Astrocyte (in vitro differentiated cells and primary cell): ENCODE results near the gene PICALM. TPM values are rescaled to one million over a fixed set of nuclear protein-coding genes. Genes with fewer than 3 reads are reported as not detected.

ENCODE experiments used
- DNase-seq: peaks from one replicate; pipeline ENCODE4 v3.0.0-alpha.2; 2010; ENCODE audit warnings: low read depth
- FAIRE-seq: peaks from 2 replicates; lab custom pipeline; 2011; peaks lifted over from hg19 to GRCh38; lab: Jason Lieb, UNC
- H2AFZ ChIP-seq: 2 replicates; pipeline ENCODE4 v1.6.0; 2012; ENCODE audit warnings: low read depth, low read length, inconsistent platforms
- H3K27ac ChIP-seq: 2 replicates; pipeline ENCODE4 v1.5.1; 2011; ENCODE audit warnings: low read depth, low read length, inconsistent platforms
- H3K27me3 ChIP-seq: 2 replicates; pipeline ENCODE4 v1.6.0; 2011; ENCODE audit warnings: low read length, inconsistent platforms; ENCODE audit not compliant: insufficient read depth
- H3K36me3 ChIP-seq: 2 replicates; pipeline ENCODE4 v1.5.1; 2011; ENCODE audit warnings: low read length, inconsistent platforms; ENCODE audit not compliant: insufficient read depth
- H3K4me1 ChIP-seq: 2 replicates; pipeline ENCODE4 v1.5.1; 2011; ENCODE audit warnings: low read length, inconsistent platforms; ENCODE audit not compliant: insufficient read depth
- H3K4me2 ChIP-seq: 2 replicates; pipeline ENCODE4 v1.6.0; 2012; ENCODE audit warnings: low read length, inconsistent platforms
- H3K4me3 ChIP-seq: 2 replicates; pipeline ENCODE4 v1.5.1; 2011; ENCODE audit warnings: low read depth, mild to moderate bottlenecking, low read length, inconsistent platforms; ENCODE audit not compliant: insufficient read depth
- H3K79me2 ChIP-seq: 2 replicates; pipeline ENCODE4 v1.6.0; 2012; ENCODE audit warnings: mild to moderate bottlenecking, low read length, inconsistent platforms; ENCODE audit not compliant: insufficient read depth
- H3K9ac ChIP-seq: 2 replicates; pipeline ENCODE4 v1.6.0; 2012; ENCODE audit warnings: mild to moderate bottlenecking, low read length, inconsistent platforms
- H3K9me3 ChIP-seq: 2 replicates; pipeline ENCODE4 v1.5.1; 2012; ENCODE audit warnings: low read depth, mild to moderate bottlenecking, low read length, inconsistent platforms; ENCODE audit not compliant: insufficient read depth
- H4K20me1 ChIP-seq: 2 replicates; pipeline ENCODE4 v1.6.0; 2012; ENCODE audit warnings: low read length, inconsistent platforms; ENCODE audit not compliant: insufficient read depth
- H3K27ac Mint-ChIP-seq: one replicate; pipeline ENCODE4 v1.8.0; 2021; ENCODE audit warnings: mild to moderate bottlenecking, mixed read lengths; ENCODE audit not compliant: unreplicated experiment
- H3K27me3 Mint-ChIP-seq: one replicate; pipeline ENCODE4 v1.8.0; 2021; ENCODE audit warnings: low read depth, mixed read lengths; ENCODE audit not compliant: unreplicated experiment
- H3K36me3 Mint-ChIP-seq: one replicate; pipeline ENCODE4 v1.8.0; 2021; ENCODE audit warnings: low read depth, mixed read lengths; ENCODE audit not compliant: unreplicated experiment
- H3K4me1 Mint-ChIP-seq: one replicate; pipeline ENCODE4 v1.8.0; 2021; ENCODE audit warnings: low read depth, mixed read lengths; ENCODE audit not compliant: unreplicated experiment
- H3K4me3 Mint-ChIP-seq: one replicate; pipeline ENCODE4 v1.8.0; 2021; ENCODE audit warnings: mild to moderate bottlenecking, moderate library complexity, mixed read lengths; ENCODE audit not compliant: unreplicated experiment
- H3K9me3 Mint-ChIP-seq: one replicate; pipeline ENCODE4 v1.8.0; 2021; ENCODE audit warnings: mild to moderate bottlenecking, mixed read lengths; ENCODE audit not compliant: unreplicated experiment
- EZH2 ChIP-seq: IDR thresholded peaks from 2 replicates; pipeline ENCODE4 v1.6.1; 2012; ENCODE audit warnings: mild to moderate bottlenecking, low read length, inconsistent platforms; ENCODE audit not compliant: insufficient read depth
- total RNA-seq: library from RNA; stranded (reverse); gene quantifications from 2 replicates; pipeline ENCODE4 v1.2.1, GENCODE V29; 2021
- TF ChIP-seq, protein P1 (sequence below): IDR thresholded peaks from 2 replicates; pipeline ENCODE4 v1.5.1; 2011; ENCODE audit warnings: low read depth, mild to moderate bottlenecking, inconsistent platforms, low read length, moderate library complexity; ENCODE audit not compliant: insufficient read depth

Gene PICALM
- total RNA-seq, 1 donor from 2014 or later = 260 TPM

DNA sequence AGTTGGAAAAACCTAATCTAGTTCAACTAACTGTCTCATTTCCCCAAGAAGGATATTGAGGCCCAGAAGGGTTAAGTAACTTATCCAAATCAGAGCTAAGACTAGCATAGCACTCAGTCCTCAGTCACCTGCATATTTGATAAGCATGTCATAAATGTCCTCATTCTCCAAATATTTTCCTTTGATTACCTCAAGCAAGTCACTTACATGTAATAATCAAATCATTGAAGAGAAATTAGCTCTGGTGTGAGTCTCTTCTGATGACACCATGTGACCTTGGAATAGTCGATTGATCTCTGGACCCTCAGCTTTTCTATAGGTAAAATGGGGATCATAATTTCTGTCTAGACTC lies 48.8 kb upstream of the PICALM start:
- H3K4me1 ChIP-seq = peaks cover 23% of the 10 kb centered on the region
- H3K4me2 ChIP-seq = no peak overlapping the region
- no peak overlapping the region for H3K27ac ChIP-seq
- no peaks in the 10 kb centered on the region for H3K27me3 Mint-ChIP-seq
- no peaks in the 10 kb centered on the region for H3K27me3 ChIP-seq
- H3K4me3 Mint-ChIP-seq = no peak overlapping the region
- peak; percentile 41 for DNase-seq
- no peak for TF ChIP-seq EZH2
- TF ChIP-seq, protein P1, sequence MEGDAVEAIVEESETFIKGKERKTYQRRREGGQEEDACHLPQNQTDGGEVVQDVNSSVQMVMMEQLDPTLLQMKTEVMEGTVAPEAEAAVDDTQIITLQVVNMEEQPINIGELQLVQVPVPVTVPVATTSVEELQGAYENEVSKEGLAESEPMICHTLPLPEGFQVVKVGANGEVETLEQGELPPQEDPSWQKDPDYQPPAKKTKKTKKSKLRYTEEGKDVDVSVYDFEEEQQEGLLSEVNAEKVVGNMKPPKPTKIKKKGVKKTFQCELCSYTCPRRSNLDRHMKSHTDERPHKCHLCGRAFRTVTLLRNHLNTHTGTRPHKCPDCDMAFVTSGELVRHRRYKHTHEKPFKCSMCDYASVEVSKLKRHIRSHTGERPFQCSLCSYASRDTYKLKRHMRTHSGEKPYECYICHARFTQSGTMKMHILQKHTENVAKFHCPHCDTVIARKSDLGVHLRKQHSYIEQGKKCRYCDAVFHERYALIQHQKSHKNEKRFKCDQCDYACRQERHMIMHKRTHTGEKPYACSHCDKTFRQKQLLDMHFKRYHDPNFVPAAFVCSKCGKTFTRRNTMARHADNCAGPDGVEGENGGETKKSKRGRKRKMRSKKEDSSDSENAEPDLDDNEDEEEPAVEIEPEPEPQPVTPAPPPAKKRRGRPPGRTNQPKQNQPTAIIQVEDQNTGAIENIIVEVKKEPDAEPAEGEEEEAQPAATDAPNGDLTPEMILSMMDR = no peak
- H3K4me3 ChIP-seq = no peak overlapping the region
- no peak overlapping the region for H3K9ac ChIP-seq
- no peaks in the 10 kb centered on the region for H3K79me2 ChIP-seq
- H4K20me1 ChIP-seq = no peaks in the 10 kb centered on the region
- H3K4me1 Mint-ChIP-seq = peaks cover 23% of the 10 kb centered on the region
- H3K27ac Mint-ChIP-seq = no peak overlapping the region
- no peak overlapping the region for H2AFZ ChIP-seq
- no peaks in the 10 kb centered on the region for H3K36me3 ChIP-seq
- no peak for FAIRE-seq
- no peaks in the 10 kb centered on the region for H3K9me3 ChIP-seq
- peaks cover 1% of the 10 kb centered on the region for H3K9me3 Mint-ChIP-seq
- H3K36me3 Mint-ChIP-seq = no peaks in the 10 kb centered on the region

DNA sequence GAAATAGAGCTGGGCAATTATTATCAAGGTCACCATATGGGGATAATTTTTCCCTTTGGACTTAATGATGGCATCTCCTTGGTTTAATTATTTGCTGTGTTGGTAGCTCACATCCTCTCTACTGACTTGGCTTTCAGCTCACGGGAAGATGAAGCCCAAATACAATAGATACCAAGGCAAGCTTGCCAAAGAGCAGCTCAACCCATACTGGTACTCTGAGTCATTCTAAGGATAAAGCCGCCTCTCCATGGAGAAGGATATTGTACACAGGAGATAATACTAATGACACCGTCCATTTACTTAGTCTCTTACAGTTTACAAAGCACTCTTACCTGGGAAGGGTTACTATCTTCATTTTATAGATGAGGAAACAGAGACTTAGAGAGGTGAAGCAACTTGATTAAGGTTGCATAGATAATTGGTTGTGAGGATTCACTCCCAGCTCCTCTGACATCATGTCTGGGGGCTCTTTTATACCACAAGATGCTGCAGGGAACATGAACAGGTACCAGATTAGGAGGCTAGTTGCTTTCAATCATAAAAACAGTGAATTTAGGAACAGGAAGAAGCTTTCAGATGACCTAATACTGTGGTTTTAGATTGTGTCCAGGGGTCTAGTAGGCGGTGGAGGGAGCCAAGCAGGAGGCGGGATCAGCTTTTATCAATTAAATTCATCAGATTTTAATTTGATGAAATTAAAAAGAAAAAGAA lies 48.3 kb upstream of the PICALM start:
- Mint-ChIP-seq H3K27ac (peak overlapping the region; percentile 1), H3K36me3 (no peaks in the 10 kb centered on the region), H3K4me3 (peak overlapping the region; percentile 9), H3K9me3 (peaks cover 3% of the 10 kb centered on the region), H3K27me3 (no peaks in the 10 kb centered on the region), H3K4me1 (peaks cover 23% of the 10 kb centered on the region)
- H3K36me3 ChIP-seq = no peaks in the 10 kb centered on the region
- no peak for FAIRE-seq
- H3K9ac ChIP-seq = peak overlapping the region; percentile 22
- H3K27ac ChIP-seq = peak overlapping the region; percentile 84
- H3K9me3 ChIP-seq = no peaks in the 10 kb centered on the region
- H2AFZ ChIP-seq = no peak overlapping the region
- H3K27me3 ChIP-seq = no peaks in the 10 kb centered on the region
- peak overlapping the region; percentile 4 for H3K4me3 ChIP-seq
- peaks cover 23% of the 10 kb centered on the region for H3K4me1 ChIP-seq
- H4K20me1 ChIP-seq = no peaks in the 10 kb centered on the region
- no peak for TF ChIP-seq EZH2
- TF ChIP-seq, protein P1 = no peak
- no peaks in the 10 kb centered on the region for H3K79me2 ChIP-seq
- peak overlapping the region; percentile 77 for H3K4me2 ChIP-seq
- DNase-seq = peak; percentile 73

DNA sequence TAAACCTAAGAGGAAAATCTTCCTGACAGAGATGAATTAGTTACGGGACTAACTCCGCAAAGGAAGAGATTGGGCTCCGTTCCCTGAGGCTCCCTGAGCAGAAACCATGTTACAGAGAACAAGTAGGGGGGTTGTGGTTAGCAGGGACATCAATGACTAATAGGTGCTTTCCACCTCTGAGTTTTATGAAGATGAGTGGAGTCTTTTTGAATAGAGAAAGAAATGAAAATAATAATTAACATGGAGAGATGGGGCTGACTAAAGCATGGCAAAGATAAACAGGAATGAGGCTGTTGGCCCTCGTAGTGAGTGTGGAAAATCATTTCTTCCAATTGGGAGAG lies 47.5 kb upstream of the PICALM start:
- H3K9me3 ChIP-seq = no peaks in the 10 kb centered on the region
- peak overlapping the region; percentile 84 for H3K27ac ChIP-seq
- Mint-ChIP-seq H3K4me1 (peaks cover 23% of the 10 kb centered on the region), H3K27me3 (no peaks in the 10 kb centered on the region), H3K4me3 (no peak overlapping the region), H3K27ac (peak overlapping the region; percentile 60), H3K36me3 (no peaks in the 10 kb centered on the region), H3K9me3 (peaks cover 3% of the 10 kb centered on the region)
- peak overlapping the region; percentile 77 for H3K4me2 ChIP-seq
- H3K79me2 ChIP-seq = no peaks in the 10 kb centered on the region
- H3K27me3 ChIP-seq = no peaks in the 10 kb centered on the region
- H3K36me3 ChIP-seq = no peaks in the 10 kb centered on the region
- H2AFZ ChIP-seq = peak overlapping the region; percentile 18
- no peak for TF ChIP-seq EZH2
- TF ChIP-seq, protein P1 = no peak
- peak overlapping the region; percentile 69 for H3K9ac ChIP-seq
- FAIRE-seq = peak; percentile 9
- H4K20me1 ChIP-seq = no peaks in the 10 kb centered on the region
- no peak overlapping the region for H3K4me3 ChIP-seq
- DNase-seq = peak; percentile 99
- peaks cover 23% of the 10 kb centered on the region for H3K4me1 ChIP-seq
